Activated CD8-positive, alpha-beta memory T cell treated with anti-CD3 and anti-CD28 coated beads for 1 hour (primary cell): ENCODE data around the gene LRRC57.

Experiments
- DNase-seq, 2 donors: peaks; one replicate each; pipeline ENCODE4 v3.0.0-alpha.2; 2020; ENCODE audit warnings: low read depth in 1 of 2; ENCODE audit errors: extremely low read depth in 1 of 2

Gene LRRC57

GRCh38 chr15:42553554-42553953 is 5.0 kb upstream of the LRRC57 start:
- no peak for DNase-seq

- no peak for DNase-seq
Observed at GRCh38 chr15:42549741-42550392, 1.3 kb upstream of the LRRC57 start.

- DNase-seq: no peak
Observed at GRCh38 chr15:42549032-42549491, 469 bp upstream of the LRRC57 start.

GRCh38 chr15:42547918-42548248 is 710 bp downstream of the LRRC57 start:
- no peak for DNase-seq

GRCh38 chr15:42544853-42545629 is 3.6 kb downstream of the LRRC57 start:
- DNase-seq: no peak

GRCh38 chr15:42533246-42533645 is 15.3 kb downstream of the LRRC57 start:
- DNase-seq: no peak

GRCh38 chr15:42528970-42529369 is 19.6 kb downstream of the LRRC57 start:
- DNase-seq: no peak

- no peak for DNase-seq
Observed at GRCh38 chr15:42523331-42523730, 25.3 kb downstream of the LRRC57 start.

GRCh38 chr15:42511007-42511391 is 37.6 kb downstream of the LRRC57 start:
- no peak for DNase-seq

GRCh38 chr15:42510258-42511006 is 38.2 kb downstream of the LRRC57 start:
- no peak for DNase-seq

- no peak for DNase-seq
Observed at GRCh38 chr15:42508263-42508690, 40.3 kb downstream of the LRRC57 start.

- DNase-seq: no peak
Observed at GRCh38 chr15:42507514-42507913, 41.1 kb downstream of the LRRC57 start.

- DNase-seq: no peak
Observed at GRCh38 chr15:42504631-42505030, 44.0 kb downstream of the LRRC57 start.

- DNase-seq: no peak
Observed at GRCh38 chr15:42503825-42504224, 44.8 kb downstream of the LRRC57 start.

GRCh38 chr15:42502477-42502876 is 46.1 kb downstream of the LRRC57 start:
- DNase-seq: no peak

- DNase-seq: no peak
Observed at GRCh38 chr15:42499858-42500609, 48.6 kb downstream of the LRRC57 start.

GRCh38 chr15:42498212-42499068 is 50.2 kb downstream of the LRRC57 start:
- no peak for DNase-seq

- DNase-seq: peak; percentile 40 to 64
Observed at GRCh38 chr15:42495361-42496212, 53.0 kb downstream of the LRRC57 start, which contains the start of gene SNAP23. Gene SNAP23, plus strand, starts transcription at chr15:42495634. Its CDS starts 16,213 bp downstream, at chr15:42511847.

- DNase-seq: no peak
Observed at GRCh38 chr15:42494998-42495360, 53.6 kb downstream of the LRRC57 start.
